Embryonic facial prominence (tissue), 1 donor: ENCODE measurements around the gene DCAF8.
"Not testable (repeated sequence)": the region's sequence is repeated elsewhere in the genome, so short reads cannot be mapped to it uniquely, and the experiment has no call there.

Experiments used
- DNase-seq: peaks from one replicate; pipeline ENCODE4 v3.0.0-alpha.2; 2016; ENCODE audit errors: extremely low spot score

Gene DCAF8

DNA sequence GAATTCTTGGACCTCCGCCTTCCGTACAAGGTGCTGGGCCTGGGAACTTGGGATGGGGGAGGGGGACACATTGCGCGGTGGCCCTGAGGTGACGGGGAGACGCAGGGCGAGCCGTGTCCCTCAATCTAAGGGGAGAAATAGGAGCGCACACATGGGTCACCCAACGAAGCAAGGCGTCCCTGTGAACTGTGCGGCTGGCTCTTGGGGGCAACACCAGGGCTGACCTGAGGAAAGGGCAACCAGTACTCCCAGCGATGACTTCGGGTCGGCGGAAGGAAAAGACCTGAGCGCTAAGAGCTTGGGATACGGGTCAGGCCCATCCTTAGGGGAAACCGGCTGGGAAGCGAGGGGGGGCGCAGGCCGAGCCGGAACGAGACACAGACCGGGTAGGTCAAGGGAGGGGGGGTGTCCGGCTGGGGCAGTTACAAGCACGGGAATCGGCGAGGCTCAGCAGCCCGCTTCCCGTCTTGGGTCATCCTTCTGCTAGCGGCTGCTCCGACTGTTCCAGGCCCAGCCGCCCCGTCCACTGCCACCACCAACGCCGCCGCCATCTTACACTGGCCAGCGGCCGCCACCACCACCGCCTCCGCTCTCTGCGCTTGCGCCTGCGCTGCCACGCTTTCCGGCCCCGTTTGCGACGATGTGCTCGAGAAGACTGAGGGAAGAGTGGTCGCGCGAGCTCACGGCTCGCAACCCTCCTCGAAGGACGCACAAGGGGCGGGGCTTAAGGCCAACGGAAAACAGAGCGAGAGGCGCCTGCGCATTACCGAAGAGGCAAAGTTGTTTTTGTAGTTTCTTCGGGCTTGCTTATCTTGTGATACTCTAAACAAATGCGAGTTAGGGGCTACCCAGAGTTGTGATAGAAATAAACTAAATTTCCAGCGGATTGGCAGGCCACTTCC, at the start of gene DCAF8:
Gene DCAF8 (minus strand): TSS at position 657 of the 902 bp plus-strand sequence. CDS start 18,541 bp downstream, outside the sequence.
- DNase-seq, result peak; percentile 97

DNA sequence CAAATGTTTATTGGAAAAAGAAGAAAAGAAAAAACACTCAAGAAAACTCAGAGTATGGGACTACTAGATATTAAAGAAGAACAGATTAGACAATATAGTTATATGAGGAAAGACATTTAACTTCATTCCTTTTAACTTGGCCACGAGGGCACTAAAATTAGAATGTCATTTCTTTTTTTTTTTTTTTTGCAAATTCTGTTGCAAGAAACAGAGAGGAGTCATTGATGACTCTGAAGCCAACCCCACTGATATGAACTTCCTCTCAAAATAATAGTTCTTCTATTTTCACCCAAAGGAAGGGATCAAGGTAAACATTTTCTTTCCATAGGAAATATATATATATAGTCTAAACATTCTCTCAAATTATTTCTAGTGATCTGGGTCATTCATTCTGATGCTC, 47.2 kb upstream of the DCAF8 start:
- no peak for DNase-seq

DNA sequence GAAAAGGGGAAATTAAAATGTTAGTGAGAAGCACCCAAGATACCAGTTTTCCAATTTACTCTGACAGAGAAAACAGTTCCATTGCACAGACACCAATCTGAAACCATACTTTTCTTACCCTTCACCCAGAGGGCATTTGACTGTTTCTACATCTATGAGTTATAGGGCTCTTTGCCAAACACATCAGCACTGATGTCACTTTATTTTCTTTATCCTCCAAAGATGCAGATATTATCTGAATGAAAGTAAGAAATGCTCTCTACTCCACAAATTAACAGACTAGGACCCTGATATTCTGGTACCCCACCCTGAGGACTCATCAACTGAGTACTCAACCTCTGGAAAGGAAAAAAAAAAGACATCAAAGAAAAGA, 46.8 kb upstream of the DCAF8 start:
- DNase-seq, result no peak

DNA sequence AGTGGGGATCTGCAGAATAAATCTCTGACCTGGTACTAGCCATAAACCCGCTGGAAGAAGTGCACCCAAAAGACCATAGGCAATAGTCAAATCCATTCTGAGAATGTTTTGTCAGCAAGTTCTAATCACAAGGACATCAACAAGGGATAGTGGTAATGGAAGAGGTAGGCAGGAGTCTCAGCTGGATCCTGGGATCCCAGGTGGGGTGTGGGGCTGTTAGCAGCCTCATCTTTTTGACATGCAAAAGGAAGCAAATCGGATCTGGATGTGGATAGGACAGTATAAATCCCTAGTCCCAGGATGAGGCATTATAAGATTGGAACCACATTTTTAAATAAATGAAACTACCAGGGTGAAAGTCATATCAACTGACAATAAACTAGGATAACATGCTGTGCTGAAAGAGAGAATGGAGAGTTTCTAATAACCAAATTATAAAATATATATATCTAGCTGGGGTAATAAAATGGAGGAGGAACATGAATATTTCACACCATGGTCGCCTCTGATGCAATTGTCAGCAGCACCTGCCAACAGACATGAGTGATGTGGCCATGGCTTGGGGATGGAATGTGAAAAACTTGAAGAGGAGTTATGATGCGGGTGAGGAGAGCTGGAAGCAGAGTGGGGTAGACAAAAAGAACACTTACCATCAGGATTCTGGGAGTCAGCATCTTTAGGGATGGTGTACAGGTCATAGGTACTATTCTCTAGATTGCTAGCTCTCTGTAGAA, 46.3 kb upstream of the DCAF8 start:
- DNase-seq, result no peak

DNA sequence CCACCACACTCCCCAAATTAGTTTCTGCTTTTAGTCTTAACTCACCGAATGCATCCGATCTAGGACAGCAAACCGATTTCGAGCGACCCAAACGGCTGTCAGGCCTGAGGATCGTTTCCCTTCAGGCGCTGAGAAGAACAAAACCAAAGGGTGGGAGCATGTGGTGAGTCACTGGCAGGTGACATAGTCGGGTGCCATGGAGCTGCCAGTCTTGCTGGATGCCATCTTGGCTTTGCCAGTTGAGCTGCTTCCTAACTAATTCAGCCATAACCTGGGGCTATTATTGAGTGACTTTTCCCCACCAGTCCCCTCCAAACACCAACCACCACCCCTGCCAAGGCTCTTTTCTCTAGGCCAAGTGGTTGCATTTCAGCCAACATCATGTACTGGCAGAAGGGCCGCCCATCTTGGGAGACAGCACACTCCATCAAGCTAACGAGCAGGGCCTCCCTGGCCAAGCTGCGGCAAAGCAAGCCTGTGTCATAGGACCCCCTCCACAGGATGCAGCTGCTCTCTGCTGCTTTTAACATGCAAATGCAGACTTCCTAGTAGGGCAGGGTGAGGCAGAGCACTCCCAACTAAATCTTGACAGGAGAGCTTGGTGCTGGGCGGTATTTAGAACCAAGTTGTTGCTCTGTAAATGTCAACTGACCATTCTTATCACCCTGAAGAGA, 44.9 kb upstream of the DCAF8 start:
- DNase-seq, result no peak

DNA sequence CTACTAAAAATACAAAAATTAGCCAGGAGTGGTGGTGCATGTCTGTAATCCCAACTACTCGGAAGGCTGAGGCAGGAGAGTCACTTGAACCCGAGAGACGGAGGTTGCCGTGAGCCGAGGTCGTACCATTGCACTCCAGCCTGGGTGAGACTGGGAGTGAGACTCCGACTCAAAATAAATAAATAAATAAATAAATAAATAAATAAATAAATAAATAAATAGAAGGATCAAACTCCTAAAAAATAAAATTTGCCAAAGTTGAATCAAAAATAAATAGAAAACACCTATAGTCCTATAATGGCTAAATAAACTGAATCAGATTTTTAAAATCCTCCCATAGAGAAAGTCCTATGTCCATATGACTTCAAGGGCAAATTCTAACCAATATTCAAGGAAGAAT, 37.8 kb upstream of the DCAF8 start:
- DNase-seq, result no peak

DNA sequence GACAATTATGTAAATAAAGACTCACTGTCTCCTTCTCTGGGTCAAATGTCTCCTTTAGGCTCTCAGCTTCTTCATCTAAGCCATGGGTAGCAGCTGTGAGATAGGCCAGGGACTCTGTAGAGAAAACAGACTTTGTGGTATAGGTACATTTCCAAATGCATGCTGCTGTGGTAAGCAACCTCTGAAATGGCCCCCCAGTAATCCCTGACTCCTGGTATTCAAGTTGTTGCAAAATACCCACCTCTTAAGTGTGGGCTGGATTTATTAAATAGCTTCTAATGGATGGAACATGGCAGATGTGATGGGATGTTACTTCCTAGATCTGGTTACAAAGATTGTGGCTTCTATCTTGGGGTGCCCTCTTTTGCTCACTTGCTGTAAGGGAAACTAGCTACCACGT, 33.7 kb upstream of the DCAF8 start:
- no peak for DNase-seq

DNA sequence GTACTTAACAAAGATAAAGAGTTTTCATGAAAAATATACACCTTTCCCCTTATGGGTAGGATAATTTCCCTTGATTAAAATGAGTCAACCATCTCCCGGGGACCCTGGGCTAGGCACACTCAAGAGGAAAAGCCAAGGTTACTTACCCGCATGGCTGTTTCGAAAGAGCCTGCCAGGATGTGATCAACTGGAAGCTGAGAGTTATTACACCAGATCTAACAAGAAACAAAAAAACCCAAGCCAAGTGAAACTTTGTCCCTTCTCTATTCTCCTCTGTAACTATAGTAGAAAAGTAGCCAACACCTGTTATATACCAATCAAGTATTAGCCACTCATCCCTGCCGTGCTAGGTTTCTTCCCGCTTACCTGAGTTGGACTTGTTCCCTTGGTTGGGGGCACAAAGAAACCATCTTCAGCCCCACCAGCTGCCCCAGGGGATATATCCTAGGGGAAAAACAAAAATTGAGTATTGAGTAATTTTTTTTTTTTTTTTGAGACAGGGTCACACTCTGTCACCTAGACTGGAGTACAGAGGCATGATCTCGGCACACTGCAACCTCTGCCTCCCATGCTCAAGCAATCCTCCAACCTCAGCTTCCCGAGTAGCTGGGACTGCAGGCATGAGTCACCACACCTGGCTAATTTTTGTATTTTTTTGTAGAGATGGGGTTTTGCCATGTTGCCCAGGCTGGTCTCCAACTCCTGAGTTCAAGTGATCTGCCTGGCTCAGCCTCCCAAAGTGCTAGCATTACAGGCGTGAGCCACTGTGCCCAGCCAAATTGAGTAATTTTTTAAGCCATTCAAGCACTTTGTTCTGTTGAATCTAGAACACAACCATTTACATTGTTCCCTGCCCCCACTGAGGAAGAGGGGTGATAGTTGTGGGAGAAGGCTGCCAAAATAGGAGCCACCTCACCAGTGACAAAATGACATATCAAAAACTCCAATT, 30.9 kb upstream of the DCAF8 start:
- no peak for DNase-seq

DNA sequence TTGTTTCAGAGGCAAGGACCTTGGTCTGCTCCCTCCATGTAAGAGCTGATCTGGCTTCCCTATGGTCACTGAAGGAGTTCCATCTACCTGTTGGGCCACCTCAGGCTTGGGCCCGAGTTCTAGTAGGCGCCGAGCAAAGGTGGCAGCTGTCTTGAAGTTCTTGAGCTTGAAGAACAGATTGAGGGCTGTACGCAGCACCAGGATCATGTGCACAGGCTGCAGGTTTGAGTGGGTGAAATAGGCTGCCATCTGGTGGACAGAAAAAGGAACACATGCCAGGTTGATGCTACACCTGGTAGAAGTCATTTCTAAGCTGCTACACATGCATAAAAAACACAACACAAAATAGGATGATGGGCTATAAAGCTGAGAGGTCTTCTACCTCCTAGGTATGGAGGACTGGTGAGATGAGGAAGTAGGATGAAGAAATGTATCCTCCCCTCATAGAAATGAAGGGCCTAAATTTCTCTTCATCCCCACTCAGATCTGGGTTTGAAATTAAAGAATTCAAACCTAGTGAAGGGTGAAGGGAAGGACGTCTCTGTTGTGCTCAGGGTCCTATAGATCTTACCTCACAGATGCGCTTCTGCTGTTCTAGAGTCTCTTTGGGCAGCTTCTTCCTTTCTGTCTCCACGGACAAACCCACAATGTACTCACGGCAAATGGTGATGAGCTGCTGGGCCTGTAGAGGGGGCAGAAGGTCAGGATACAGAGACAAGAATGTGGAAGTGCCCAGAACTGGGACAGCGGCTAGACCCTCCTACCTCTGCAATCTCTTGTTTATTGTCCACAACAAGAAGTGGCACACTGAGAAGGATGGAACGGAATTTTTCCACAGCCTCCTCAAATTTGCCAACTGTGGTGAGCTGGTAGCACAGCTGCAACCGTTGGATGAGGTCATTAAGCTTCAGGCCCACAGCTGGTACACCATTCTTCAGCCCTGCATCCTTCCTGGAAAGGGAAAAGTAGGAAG, 29.2 kb upstream of the DCAF8 start:
- no peak for DNase-seq

DNA sequence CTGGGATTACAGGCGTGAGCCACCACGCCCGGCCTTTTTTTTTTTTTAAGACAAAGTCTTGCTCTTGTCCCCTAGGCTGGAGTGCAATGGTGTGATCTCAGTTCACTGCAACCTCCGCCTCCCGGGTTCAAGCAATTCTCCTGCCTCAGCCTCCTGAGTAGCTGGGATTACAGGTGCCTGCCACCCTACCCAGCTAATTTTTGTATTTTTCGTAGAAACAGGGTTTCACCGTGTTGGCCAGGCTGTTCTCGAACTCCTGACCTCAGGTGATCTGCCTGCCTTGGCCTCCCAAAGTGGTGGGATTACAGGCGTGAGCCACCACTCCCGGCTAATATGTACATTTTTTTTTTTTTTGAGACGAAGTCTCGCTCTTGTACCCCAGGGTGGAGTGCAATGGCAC, 25.4 kb upstream of the DCAF8 start:
- not testable (repeated sequence) for DNase-seq

DNA sequence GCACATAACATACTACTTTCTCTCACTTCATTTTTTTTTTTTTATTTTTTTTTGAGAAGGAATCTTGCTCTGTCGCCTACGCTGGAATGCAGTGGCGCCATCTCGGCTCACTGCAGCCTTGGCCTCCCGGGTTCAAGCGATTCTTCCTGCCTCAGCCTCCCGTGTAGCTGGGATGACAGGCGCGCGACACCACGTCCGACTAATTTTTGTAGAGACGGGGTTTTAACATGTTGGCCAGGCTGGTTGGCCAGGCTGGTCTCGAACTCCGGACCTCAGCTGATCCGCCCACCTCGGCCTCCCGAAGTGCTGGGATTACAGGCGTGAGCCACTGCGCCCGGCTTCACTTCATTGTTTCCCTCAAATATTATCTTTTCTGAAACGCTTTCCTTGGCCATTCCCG, 23.2 kb upstream of the DCAF8 start:
- no peak for DNase-seq

DNA sequence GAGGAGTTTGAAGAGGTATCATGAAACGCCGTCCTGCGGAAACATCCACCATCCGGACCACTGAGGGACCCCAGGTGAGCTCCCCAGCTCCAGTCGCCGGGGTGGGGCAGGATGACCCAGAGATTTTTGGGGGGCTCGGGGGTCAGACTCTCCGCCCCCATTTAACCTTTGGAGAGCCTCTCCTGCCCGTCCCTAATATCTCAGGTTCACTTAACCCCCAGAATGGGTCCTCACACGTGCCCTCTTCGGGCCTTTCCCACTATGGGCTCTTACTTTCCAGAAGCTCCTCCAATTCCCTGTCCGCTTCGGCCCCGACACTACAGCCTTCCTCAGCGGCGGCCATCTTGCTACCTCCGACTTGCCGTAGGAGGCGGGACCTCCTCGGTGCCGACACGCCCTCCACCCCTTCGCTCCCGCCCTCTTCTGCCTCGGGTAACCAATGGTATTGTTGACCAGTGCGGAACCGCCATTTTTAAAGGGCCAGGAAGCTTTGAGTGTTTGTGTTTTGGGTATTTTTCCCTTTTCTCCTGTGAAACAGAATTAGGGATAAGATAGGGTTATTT, 22.5 kb upstream of the DCAF8 start, which contains the start of gene PEX19:
Gene PEX19 (minus strand): TSS at position 352 of the 563 bp plus-strand sequence. CDS start 9 bp downstream, at position 343.
- peak; percentile 88 for DNase-seq

DNA sequence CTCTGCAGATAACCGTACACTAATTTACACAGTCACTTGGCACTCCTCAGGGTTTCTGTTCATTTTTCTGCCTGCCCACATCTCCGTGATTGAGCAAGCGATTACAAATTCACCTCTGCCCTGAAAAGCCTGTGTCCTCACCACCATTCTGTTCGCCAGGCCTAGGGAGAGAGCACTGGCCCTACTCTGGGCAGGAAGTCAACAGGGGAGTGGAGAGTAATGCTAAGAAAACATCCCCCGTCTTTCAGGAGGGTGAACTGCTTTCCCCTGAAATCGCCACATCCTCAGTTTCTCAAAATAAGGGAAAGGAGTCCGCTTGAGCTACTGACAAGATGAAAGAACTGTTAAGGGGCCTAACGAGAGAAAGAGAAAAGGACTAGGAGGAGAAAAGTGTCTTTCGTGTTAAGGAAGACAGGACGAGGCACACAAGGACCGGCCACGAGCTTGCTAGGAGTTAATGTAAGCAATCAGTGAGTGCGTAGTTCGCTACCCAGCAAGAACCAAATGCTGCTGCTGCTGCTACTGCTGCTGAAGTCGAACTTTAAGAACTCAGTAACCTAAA, 22.0 kb upstream of the DCAF8 start:
- peak; percentile 12 for DNase-seq

DNA sequence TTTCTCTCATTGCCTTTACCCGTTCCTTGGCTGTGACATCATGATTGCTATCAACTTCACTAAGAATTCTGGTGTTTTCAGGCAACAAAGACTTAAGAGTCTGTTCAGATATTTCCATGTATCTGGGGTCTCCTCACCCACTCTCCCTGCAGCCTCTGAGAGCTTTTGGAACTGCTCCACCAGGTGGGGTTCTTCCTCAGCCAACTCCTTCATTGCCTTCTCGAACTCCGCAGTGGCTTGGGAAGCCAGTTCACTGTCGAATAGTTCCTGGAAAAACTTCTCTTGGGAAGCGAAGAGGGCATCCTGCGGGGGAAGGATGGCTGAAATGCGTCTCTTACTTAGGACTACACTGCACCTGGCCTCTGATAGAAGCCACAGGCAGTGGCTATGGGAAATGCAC, 20.5 kb upstream of the DCAF8 start:
- no peak for DNase-seq

DNA sequence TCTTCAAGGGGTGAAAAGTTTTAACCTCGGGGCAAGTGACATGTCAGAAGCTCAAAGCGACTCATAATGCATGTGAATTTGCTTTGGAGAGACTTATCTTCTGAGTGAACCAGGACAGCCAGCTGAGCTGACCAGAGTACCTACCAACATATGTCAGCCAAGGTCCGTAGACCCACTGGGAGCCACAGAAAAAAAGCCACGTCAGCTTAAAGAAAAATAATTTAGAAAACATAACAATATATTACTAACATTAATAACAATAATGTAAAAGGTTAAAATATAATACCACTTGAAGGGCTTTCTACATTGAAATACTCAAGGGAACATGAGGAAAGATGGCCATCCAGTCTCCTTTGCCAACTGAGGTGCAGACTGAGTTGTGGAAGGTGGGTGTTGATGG, 15.6 kb upstream of the DCAF8 start:
- DNase-seq, result no peak

DNA sequence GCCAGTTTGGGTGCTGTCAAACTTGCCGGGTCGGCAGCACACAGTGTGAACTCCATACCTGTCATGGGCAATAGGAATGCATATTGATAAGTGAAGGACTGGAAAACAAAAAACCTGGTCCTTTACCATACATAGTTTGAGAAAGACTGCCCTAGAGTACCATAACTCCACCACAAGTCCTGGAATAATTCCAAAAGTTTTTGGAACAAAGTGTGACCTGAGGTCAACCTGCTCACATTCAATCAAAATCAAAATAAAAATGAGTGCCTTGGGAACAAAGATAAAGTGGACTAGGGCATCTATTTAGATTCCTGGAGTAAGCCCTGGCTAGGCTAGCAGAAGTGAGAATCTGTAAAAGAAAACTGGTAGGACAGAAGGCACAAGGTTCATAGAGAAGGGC, 15.0 kb upstream of the DCAF8 start:
- DNase-seq, result no peak

DNA sequence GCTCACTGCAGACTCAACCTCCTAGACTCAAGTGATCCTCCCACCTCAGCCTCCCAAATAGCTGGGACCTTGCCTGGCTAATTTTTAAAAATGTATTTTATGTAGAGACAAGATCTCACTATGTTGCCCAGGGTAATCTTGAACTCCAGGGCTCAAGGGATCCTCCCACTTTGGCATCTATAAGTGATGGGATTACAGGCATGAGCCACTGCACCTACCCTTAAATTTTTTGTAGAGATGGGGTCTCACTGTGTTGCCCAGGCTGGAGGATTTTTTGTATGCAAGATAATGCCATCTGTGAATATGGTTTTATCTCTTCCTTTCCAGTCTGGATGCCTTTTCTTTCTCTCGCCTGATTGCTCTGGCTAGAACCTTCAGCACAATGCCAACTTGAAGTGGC, 8.7 kb upstream of the DCAF8 start:
- no peak for DNase-seq

DNA sequence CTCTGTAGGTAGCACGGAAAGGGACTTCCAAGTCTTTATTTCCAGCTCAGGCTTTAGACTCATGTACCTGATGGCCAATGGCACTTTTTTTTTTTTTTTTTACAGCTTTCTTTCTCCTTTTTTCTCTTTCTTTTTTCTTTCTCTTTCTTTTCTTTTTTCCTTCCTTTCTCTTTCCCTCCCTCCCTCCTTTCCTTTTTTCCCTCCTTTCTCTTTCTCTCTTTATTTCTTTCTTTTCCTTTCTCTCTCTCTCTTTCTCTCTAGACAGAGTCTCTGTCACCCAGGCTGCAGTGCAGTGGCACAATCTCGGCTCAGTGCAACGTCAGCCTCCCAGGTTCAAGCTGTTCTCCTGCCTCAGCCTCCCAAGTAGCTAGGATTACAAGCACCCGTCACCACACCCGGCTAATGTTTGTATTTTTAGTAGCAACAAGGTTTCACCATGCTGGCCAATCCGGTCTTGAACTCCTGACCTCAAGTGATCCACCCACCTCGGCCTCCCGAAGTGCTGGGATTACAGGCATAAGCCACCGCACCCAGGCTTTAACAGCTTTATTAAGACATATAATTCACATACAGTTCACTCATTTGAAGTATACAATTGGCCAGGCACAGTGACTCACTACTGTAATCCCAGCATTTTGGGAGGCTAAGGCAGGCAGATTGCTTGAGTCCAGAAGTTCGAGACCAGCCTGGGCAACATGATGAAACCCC, 5.1 kb upstream of the DCAF8 start:
- no peak for DNase-seq

DNA sequence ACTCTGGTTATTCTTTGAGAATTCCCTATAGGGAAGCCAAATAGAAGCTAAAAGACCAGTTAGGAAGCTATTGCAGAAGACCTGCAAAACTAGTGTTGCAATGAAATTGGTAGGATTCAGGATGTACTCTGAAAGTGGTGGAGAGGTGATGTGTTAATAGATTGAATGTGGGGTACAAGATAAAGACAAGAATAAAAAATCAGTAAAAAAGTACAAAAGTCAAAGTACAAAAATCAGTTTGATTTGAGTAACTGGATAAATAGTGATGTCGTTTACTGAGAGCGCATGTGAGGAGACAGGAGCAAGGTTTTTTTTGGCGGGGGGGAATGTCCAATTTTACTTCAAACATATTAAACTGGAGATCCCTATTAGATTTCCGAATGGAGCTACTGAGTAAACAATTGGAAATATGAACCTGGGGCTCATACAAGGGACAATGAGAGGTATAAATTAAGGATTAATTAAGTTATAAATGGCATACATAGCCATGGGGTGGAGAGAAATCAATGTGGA, 2.5 kb upstream of the DCAF8 start:
- DNase-seq, result no peak
